Measurements from ENCODE around the gene IRF7. TPM values are rescaled to one million over a fixed set of nuclear protein-coding genes. Genes with fewer than 3 reads are reported as not detected.

IRF7 gene
- total RNA-seq, 1 donor from 2014 or later = 56.2 TPM

GRCh38 chr11:617912-618682, 2.3 kb upstream of the IRF7 start:
- no peak overlapping the region for H3K4me3 ChIP-seq
- peaks cover 24% of the 10 kb centered on the region for H3K4me1 ChIP-seq
- ATAC-seq = no peak
- intact Hi-C loops (cut with DNase I) = no loop called here
- peaks cover 3% of the 10 kb centered on the region for H3K36me3 ChIP-seq
- no peak for DNase-seq
- TF ChIP-seq CTCF (IDR thresholded peaks at IDR 0.05) = no peak
- H3K9me3 ChIP-seq = no peaks in the 10 kb centered on the region
- no peaks in the 10 kb centered on the region for H3K27me3 ChIP-seq
- H3K27ac ChIP-seq = no peak overlapping the region

- Histone ChIP-seq H3K4me1 (peaks cover 28% of the 10 kb centered on the region), H3K4me3 (no peak overlapping the region), H3K36me3 (peaks cover 10% of the 10 kb centered on the region), H3K27ac (no peak overlapping the region), H3K27me3 (no peaks in the 10 kb centered on the region), H3K9me3 (no peaks in the 10 kb centered on the region)
- intact Hi-C loops (cut with DNase I) = no loop called here
- no peak for TF ChIP-seq CTCF (IDR thresholded peaks at IDR 0.05)
- DNase-seq (no peak), ATAC-seq (no peak)
Measured at GRCh38 chr11:617199-617911, 1.6 kb upstream of the IRF7 start.

- Histone ChIP-seq H3K4me1 (peaks cover 28% of the 10 kb centered on the region), H3K4me3 (peak overlapping the region; percentile 76), H3K36me3 (peaks cover 18% of the 10 kb centered on the region), H3K9me3 (no peaks in the 10 kb centered on the region), H3K27me3 (no peaks in the 10 kb centered on the region), H3K27ac (peak overlapping the region; percentile 92)
- intact Hi-C loops (cut with DNase I) = no loop called here
- ATAC-seq (no peak), DNase-seq (no peak)
- no peak for TF ChIP-seq CTCF (IDR thresholded peaks at IDR 0.05)
Measured at GRCh38 chr11:616320-617198, 809 bp upstream of the IRF7 start.

GRCh38 chr11:614623-615503, 887 bp downstream of the IRF7 start:
- intact Hi-C loops (cut with DNase I) = no loop called here
- peaks cover 35% of the 10 kb centered on the region for H3K36me3 ChIP-seq
- H3K9me3 ChIP-seq = no peaks in the 10 kb centered on the region
- peak overlapping the region; percentile 76 for H3K4me3 ChIP-seq
- H3K27ac ChIP-seq = peak overlapping the region; percentile 92
- H3K4me1 ChIP-seq = peaks cover 28% of the 10 kb centered on the region
- ATAC-seq (no peak), DNase-seq (peak; percentile 77)
- H3K27me3 ChIP-seq = no peaks in the 10 kb centered on the region
- TF ChIP-seq CTCF (IDR thresholded peaks at IDR 0.05) = no peak
